K562 (cell line): ENCODE data around the gene SEMA3C. TPM values are rescaled to one million over a fixed set of nuclear protein-coding genes. Genes with fewer than 3 reads are reported as not detected.

Experiments
- ATAC-seq: fragments of 200-7000 bp; cut with Tn5 transposase; 3 replicates; pipeline ENCODE4 v1.9.1; 2020; ENCODE audit warnings: moderate library complexity
- BruUV-seq: library from RNA; stranded (reverse); fragments of 400-500 nt; replicated peaks from 2 replicates; lab custom pipeline; 2021; lab: Mats Ljungman, UMichigan
- CTCF ChIA-PET: fragments of 300-600 bp; formaldehyde crosslinking; extraction: SDS; loops from one replicate; lab custom pipeline; 2021; ENCODE audit warnings: low intra/inter-chr PET ratio; lab: Yijun Ruan, JAX
- POLR2A ChIA-PET: fragments of 300-600, 350-650 bp; sonication (Branson Sonifier 250); formaldehyde crosslinking; extraction: SDS; loops from one replicate; lab custom pipeline; 2021; ENCODE audit warnings: antibody characterized with exemption, inconsistent platforms; lab: Yijun Ruan, JAX
- DNase-seq, 4 experiments: peaks; one replicate each; pipeline versions ENCODE4 v3.0.0 to v3.0.0-alpha.2; 2011 to 2018; ENCODE audit warnings: low spot score in 3 of 4, mixed read lengths in 3 of 4; ENCODE audit errors: extremely low read depth in 1 of 4
- FAIRE-seq: peaks from 2 replicates; lab custom pipeline; 2011; peaks lifted over from hg19 to GRCh38; lab: Jason Lieb, UNC
- H2AFZ ChIP-seq: 2 replicates; pipeline ENCODE4 v1.6.0; 2011; ENCODE audit warnings: low read depth, low read length, control low read depth, inconsistent platforms
- H3K27ac ChIP-seq: fragments of 200-600 bp; 3 replicates; pipeline ENCODE4 v1.8.0; 2011; ENCODE audit warnings: low read depth, mild to moderate bottlenecking, control low read depth, inconsistent platforms, low read length, moderate library complexity, mixed read lengths; ENCODE audit errors: extremely low read depth
- H3K27me3 ChIP-seq, 2 experiments: fragments of 300-600 bp in 1 of 2; 2 replicates in 1 of 2; 3 replicates in 1 of 2; pipeline versions ENCODE4 v1.6.0 to v1.8.0; 2011; ENCODE audit warnings: inconsistent platforms in 2 of 2, low read length in 2 of 2, mild to moderate bottlenecking in 1 of 2, mixed read lengths in 1 of 2, moderate library complexity in 1 of 2; ENCODE audit not compliant: control insufficient read depth in 2 of 2, insufficient read depth in 2 of 2
- H3K36me3 ChIP-seq: fragments of 300-600 bp; 3 replicates; pipeline ENCODE4 v1.8.0; 2011; ENCODE audit warnings: mild to moderate bottlenecking, low read length, inconsistent platforms; ENCODE audit not compliant: control insufficient read depth, insufficient read depth
- H3K4me1 ChIP-seq, 2 experiments: fragments of 200-600 bp in 1 of 2; replicated peaks in 1 of 2; 2 replicates in 1 of 2; 3 replicates in 1 of 2; pipeline versions ENCODE4 v1.5.1 to v1.8.0; 2011; ENCODE audit warnings: inconsistent platforms in 2 of 2, low read length in 2 of 2, mild to moderate bottlenecking in 1 of 2, mixed read lengths in 1 of 2, moderate library complexity in 1 of 2; ENCODE audit not compliant: control insufficient read depth in 2 of 2, insufficient read depth in 2 of 2
- H3K4me2 ChIP-seq: 2 replicates; pipeline ENCODE4 v1.6.1; 2011; ENCODE audit warnings: low read length, control low read depth, inconsistent platforms, mixed read lengths; ENCODE audit not compliant: insufficient read depth
- H3K4me3 ChIP-seq: fragments of 200-600 bp; sonication (generic), shearing (Covaris generic); 2 replicates; pipeline ENCODE4 v1.5.1; 2016; ENCODE audit warnings: control low read depth, inconsistent platforms
- H3K79me2 ChIP-seq: fragments of 200-600 bp; 3 replicates; pipeline ENCODE4 v1.8.0; 2011; ENCODE audit warnings: low read length, inconsistent platforms; ENCODE audit not compliant: control insufficient read depth, insufficient read depth
- H3K9ac ChIP-seq, 2 experiments: 2 replicates each; pipeline versions ENCODE4 v1.6.0 to v1.6.1; 2011; ENCODE audit warnings: low read depth in 2 of 2, low read length in 2 of 2, control low read depth in 1 of 2, inconsistent platforms in 1 of 2, mild to moderate bottlenecking in 1 of 2, mixed read lengths in 1 of 2; ENCODE audit not compliant: insufficient read depth in 1 of 2
- H3K9me1 ChIP-seq: one replicate; pipeline ENCODE4 v1.6.0; 2011; ENCODE audit warnings: inconsistent platforms, mild to moderate bottlenecking, low read length, moderate library complexity; ENCODE audit not compliant: control insufficient read depth, insufficient read depth
- H3K9me3 ChIP-seq: replicated peaks from 2 replicates; pipeline ENCODE4 v1.5.1; 2011; ENCODE audit warnings: low read depth, low read length, inconsistent platforms; ENCODE audit not compliant: control insufficient read depth, insufficient read depth
- H4K20me1 ChIP-seq: replicated peaks from 2 replicates; pipeline ENCODE4 v1.6.1; 2011; ENCODE audit warnings: low read length, inconsistent platforms, mixed read lengths; ENCODE audit not compliant: control insufficient read depth, insufficient read depth
- ATF3 ChIP-seq, 2 experiments: fragments of 450-650 bp in 1 of 2; sonication (generic) in 1 of 2; formaldehyde crosslinking in 1 of 2; IDR thresholded peaks in 1 of 2; conservative IDR thresholded peaks in 1 of 2; 2 replicates each; pipeline versions ENCODE4 v1.6.1 to v1.8.1; 2016 to 2023; ENCODE audit warnings: mild to moderate bottlenecking in 2 of 2, moderate library complexity in 2 of 2, inconsistent platforms in 1 of 2, missing genetic modification reagents in 1 of 2
- CC2D1A ChIP-seq: fragments of 450-650 bp; IDR thresholded peaks from 2 replicates; pipeline ENCODE4 v1.6.1; 2017; ENCODE audit warnings: mild to moderate bottlenecking
- ELF1 ChIP-seq: fragments of 200-800 bp; sonication (Bioruptor generic); IDR thresholded peaks from 2 replicates; pipeline ENCODE4 v1.6.1; 2016; ENCODE audit warnings: missing genetic modification characterization, missing compliant biosample characterization
- IFI16 ChIP-seq: fragments of 250-450 bp; sonication (Bioruptor Pico); IDR thresholded peaks from 2 replicates; pipeline ENCODE4 v2.1.2; 2022; ENCODE audit warnings: mild to moderate bottlenecking, inconsistent platforms
- LCOR ChIP-seq: sonication (generic); formaldehyde crosslinking; IDR thresholded peaks from 2 replicates; pipeline ENCODE4 v1.8.0; 2022; ENCODE audit warnings: mild to moderate bottlenecking, missing genetic modification reagents
- PML ChIP-seq: IDR thresholded peaks from 2 replicates; pipeline ENCODE4 v1.6.1; 2012; ENCODE audit warnings: low read length, inconsistent platforms
- POLR2H ChIP-seq: IDR thresholded peaks from 2 replicates; pipeline ENCODE4 v1.6.1; 2016; ENCODE audit warnings: missing genetic modification characterization, low read depth, mild to moderate bottlenecking, control low read depth, missing compliant biosample characterization, moderate library complexity
- RCOR1 ChIP-seq, 2 experiments: IDR thresholded peaks; 2 replicates each; pipeline ENCODE4 v1.6.1; 2012; ENCODE audit warnings: low read depth in 2 of 2, low read length in 2 of 2, borderline replicate concordance in 1 of 2, improper control_type of control experiment in 1 of 2
- USF1 ChIP-seq: sonication (generic); formaldehyde crosslinking; IDR thresholded peaks from 2 replicates; pipeline ENCODE4 v1.9.0; 2022; ENCODE audit warnings: mild to moderate bottlenecking, missing genetic modification reagents
- ZNF121 ChIP-seq: sonication (generic); formaldehyde crosslinking; conservative IDR thresholded peaks from 2 replicates; pipeline ENCODE4 v1.8.0; 2022; ENCODE audit warnings: missing genetic modification reagents
- ZNF436 ChIP-seq: fragments of 250-450, 450-650 bp; sonication (Bioruptor Pico); formaldehyde crosslinking; IDR thresholded peaks from 2 replicates; pipeline ENCODE4 v1.7.0; 2020; ENCODE audit warnings: mild to moderate bottlenecking
- ZNF707 ChIP-seq: fragments of 250-450 bp; sonication (Bioruptor Pico); conservative IDR thresholded peaks from 2 replicates; pipeline ENCODE4 v1.8.0; 2022; ENCODE audit warnings: inconsistent platforms, mild to moderate bottlenecking, moderate library complexity
- WGBS: fragments of 100-300 bp; shearing (Covaris generic); methylation state at CpG from one replicate; pipeline ENCODE4 v1.1.6; 2016; ENCODE audit warnings: low coverage, mixed read lengths; ENCODE audit not compliant: insufficient coverage; ENCODE audit errors: missing lambda C conversion rate; 5-methylcytosine and 5-hydroxymethylcytosine counted together
- in situ Hi-C: fragments of 300-500 bp; cut with MboI; formaldehyde crosslinking; loops from 4 replicates; pipeline ENCODE4 v1.15.0; 2018; ENCODE audit warnings: inconsistent platforms, mixed read lengths
- intact Hi-C: fragments of 100-400 bp; cut with micrococcal nuclease; formaldehyde crosslinking; loops from 2 replicates; pipeline ENCODE4 v1.14.2; 2022
- polyA plus RNA-seq, 8 experiments: library from polyadenylated mRNA; depleted of rRNA in 4 of 8; stranded (reverse) in 5 of 8; unstranded in 3 of 8; fragments of >200 nt; fragmentation: Nextera tagmentation in 2 of 8; fragmentation: Illumina TruSeq in 1 of 8; extraction: Ambion mirVana in 2 of 8; extraction: Trizol in 1 of 8; gene quantifications; 2 replicates each; pipeline versions ENCODE4 v1.2.1 to v1.2.3, GENCODE V29; 2011 to 2014; ENCODE audit warnings: inconsistent platforms in 1 of 8, missing spikeins in 1 of 8
- total RNA-seq, 7 experiments: library from RNA; depleted of rRNA in 6 of 7; stranded (reverse); fragments of >200 nt in 6 of 7; fragmentation: Illumina TruSeq in 2 of 7; extraction: Trizol in 2 of 7; gene quantifications; 2 replicates each; pipeline versions ENCODE4 v1.2.1 to v1.2.3, GENCODE V29; 2011 to 2021; ENCODE audit warnings: low replicate concordance in 1 of 7

The SEMA3C gene
- total and polyA plus RNA-seq, 9 of the 15 experiments (the other 6 are each of a cell fraction or from before 2014, with no cell fraction given): 0.04 to 0.36 (median 0.12) TPM; not detected in 3

- ATAC-seq (no peak), DNase-seq (no peak), FAIRE-seq (no peak)
- no peaks in the 10 kb centered on the region for H4K20me1 ChIP-seq
- TF ChIP-seq RCOR1 (IDR thresholded peaks at IDR 0.05; ENCODE audit: borderline replicate concordance in 1 of 2, low read depth in 2 of 2, low read length in 2 of 2) (no peak), POLR2H (tag) (no peak), ELF1 (no peak), LCOR (CRISPR knock-in tag) (no peak), PML (no peak), ATF3 (IDR thresholded peaks at IDR 0.05) (no peak), ATF3 (CRISPR knock-in tag; conservative IDR thresholded peaks at IDR 0.05) (no peak), CC2D1A (no peak), ZNF707 (CRISPR knock-in tag) (no peak), USF1 (no peak), IFI16 (no peak), ZNF436 (no peak), ZNF121 (CRISPR knock-in tag) (no peak)
- H3K36me3 ChIP-seq: no peaks in the 10 kb centered on the region
- no peaks in the 10 kb centered on the region for H3K9me1 ChIP-seq
- no peak overlapping the region for H3K9ac ChIP-seq
- no peaks in the 10 kb centered on the region for H3K27me3 ChIP-seq
- H3K27ac ChIP-seq: no peak overlapping the region
- WGBS: 1% methylated on average over 4 of the region's 4 CpGs
- no peaks in the 10 kb centered on the region for H3K4me1 ChIP-seq
- ChIA-PET POLR2A (no interaction called here), CTCF (no interaction called here)
- H2AFZ ChIP-seq: no peak overlapping the region
- no peak overlapping the region for H3K4me3 ChIP-seq
- no TSS peak for BruUV-seq
- H3K9me3 ChIP-seq: no peaks in the 10 kb centered on the region
- H3K4me2 ChIP-seq: no peak overlapping the region
- intact Hi-C loops: no loop called here
- no peaks in the 10 kb centered on the region for H3K79me2 ChIP-seq
- in situ Hi-C loops: no loop called here
These were observed 155.1 kb downstream of the SEMA3C start for GRCh38 chr7:80763704-80764103.
